Naive thymus-derived CD4-positive, alpha-beta T cell (primary cell): ENCODE results near the gene TRPC3. TPM values are rescaled to one million over a fixed set of nuclear protein-coding genes. Genes with fewer than 3 reads are reported as not detected.

Experiments used
- ATAC-seq: fragments of 150-1000 bp; cut with Tn5 transposase; 2 replicates; pipeline ENCODE4 v1.10.0; 2021; ENCODE audit warnings: mild to moderate bottlenecking, moderate library complexity
- CTCF ChIA-PET: fragments of 350-600 bp; sonication (Branson Sonifier 250); formaldehyde crosslinking; loops from one replicate; lab custom pipeline; 2021; ENCODE audit warnings: antibody characterized with exemption; lab: Charles Lee
- POLR2A ChIA-PET: fragments of 350-600 bp; sonication (Branson Sonifier 250); formaldehyde crosslinking; loops from one replicate; lab custom pipeline; 2021; ENCODE audit warnings: antibody characterized with exemption, inconsistent platforms; lab: Charles Lee
- DNase-seq, 9 donors: peaks; one replicate each; pipeline versions ENCODE4 v3.0.0 to v3.0.0-alpha.2; 2020 to 2022; ENCODE audit warnings: mixed read lengths in 1 of 9
- H3K27ac ChIP-seq: one replicate; pipeline ENCODE4 v1.7.0; 2013; ENCODE audit warnings: mild to moderate bottlenecking, low read depth, low read length, moderate library complexity
- H3K27me3 ChIP-seq, 2 donors: one replicate each; pipeline ENCODE4 v1.7.0; 2013; ENCODE audit warnings: low read length in 2 of 2, mild to moderate bottlenecking in 2 of 2, moderate library complexity in 2 of 2; ENCODE audit not compliant: control insufficient read depth in 2 of 2, insufficient read depth in 2 of 2
- H3K36me3 ChIP-seq, 3 experiments: 1 replicate in 2 of 3; 2 replicates in 1 of 3; pipeline ENCODE4 v1.7.0; 2013; ENCODE audit warnings: low read length in 3 of 3, mild to moderate bottlenecking in 3 of 3, moderate library complexity in 1 of 3; ENCODE audit not compliant: insufficient read depth in 3 of 3, control insufficient read depth in 2 of 3
- H3K4me1 ChIP-seq, 2 donors: one replicate each; pipeline ENCODE4 v1.7.0; 2013; ENCODE audit warnings: low read length in 2 of 2, mild to moderate bottlenecking in 2 of 2, moderate library complexity in 1 of 2; ENCODE audit not compliant: control insufficient read depth in 2 of 2, insufficient read depth in 2 of 2
- H3K4me3 ChIP-seq: 2 replicates; pipeline ENCODE4 v1.7.0; 2013; ENCODE audit warnings: mild to moderate bottlenecking, low read length
- H3K9me3 ChIP-seq, 3 experiments: 1 replicate in 2 of 3; 2 replicates in 1 of 3; pipeline ENCODE4 v1.7.0; 2013; ENCODE audit warnings: low read length in 3 of 3; ENCODE audit not compliant: control insufficient read depth in 2 of 3
- H3K27ac Mint-ChIP-seq, 9 donors: one replicate each; pipeline ENCODE4 v1.8.0; 2020 to 2022; ENCODE audit warnings: mixed read lengths in 9 of 9, mild to moderate bottlenecking in 8 of 9, moderate library complexity in 5 of 9, inconsistent platforms in 2 of 9
- H3K27me3 Mint-ChIP-seq, 5 donors: one replicate each; pipeline ENCODE4 v1.8.0; 2021 to 2022; ENCODE audit warnings: mixed read lengths in 5 of 5, mild to moderate bottlenecking in 1 of 5
- H3K36me3 Mint-ChIP-seq, 5 donors: one replicate each; pipeline ENCODE4 v1.8.0; 2020 to 2022; ENCODE audit warnings: mixed read lengths in 5 of 5, mild to moderate bottlenecking in 3 of 5, inconsistent platforms in 1 of 5
- H3K4me1 Mint-ChIP-seq, 7 donors: one replicate each; pipeline ENCODE4 v1.8.0; 2020 to 2022; ENCODE audit warnings: mixed read lengths in 7 of 7, mild to moderate bottlenecking in 3 of 7, inconsistent platforms in 1 of 7
- H3K4me3 Mint-ChIP-seq, 10 donors: one replicate each; pipeline ENCODE4 v1.8.0; 2020 to 2022; ENCODE audit warnings: mild to moderate bottlenecking in 10 of 10, mixed read lengths in 10 of 10, moderate library complexity in 6 of 10, inconsistent platforms in 2 of 10
- H3K9me3 Mint-ChIP-seq, 11 donors: one replicate each; pipeline ENCODE4 v1.8.0; 2020 to 2022; ENCODE audit warnings: mixed read lengths in 11 of 11, mild to moderate bottlenecking in 4 of 11, inconsistent platforms in 1 of 11, moderate library complexity in 1 of 11
- intact Hi-C, 2 donors: fragments of 100-400 bp; cut with micrococcal nuclease; formaldehyde crosslinking; loops; one replicate each; pipeline ENCODE4 v1.15.1; 2023
- polyA plus RNA-seq, 2 donors: library from polyadenylated mRNA; unstranded; fragments of 300-500 nt; fragmentation: Illumina TruSeq; gene quantifications; one replicate each; pipeline ENCODE4 v1.2.3, GENCODE V29; 2021
- total RNA-seq, 6 experiments: library from RNA in 5 of 6; stranded (reverse) in 5 of 6; gene quantifications; 1 replicate in 5 of 6; 2 replicates in 1 of 6; pipeline ENCODE4 v1.2.3 and lab custom pipeline; 2021 to 2026

The TRPC3 gene
- total and polyA plus RNA-seq, 7 experiments from 2014 or later, result 0.99 TPM; not detected in 6

GRCh38 chr4:121875652-121876051 lies 76.2 kb downstream of the TRPC3 start:
- H3K4me1 Mint-ChIP-seq, result peaks cover 0 to 5% (median 4%) of the 10 kb centered on the region in 7 donors
- CTCF ChIA-PET, result no interaction called here

GRCh38 chr4:121873604-121874003 lies 78.3 kb downstream of the TRPC3 start:
- H3K27ac Mint-ChIP-seq, result no peak overlapping the region
- H3K9me3 Mint-ChIP-seq, result no peaks in the 10 kb centered on the region
- intact Hi-C loops, result loop anchor here in 1 of 2 donors (10.0 kb wide), 1 partner anchor 841 kb away; no protein-coding TSS in a partner anchor
- H3K4me1 Mint-ChIP-seq, result peaks cover 8 to 16% (median 14%) of the 10 kb centered on the region in 7 donors
- no peak overlapping the region for H3K4me3 ChIP-seq
- H3K4me3 Mint-ChIP-seq, result no peak overlapping the region
- peaks cover 0 to 10% of the 10 kb centered on the region in 2 donors for H3K4me1 ChIP-seq
- POLR2A ChIA-PET, result no interaction called here
- ATAC-seq (no peak), DNase-seq (no peak)
- no peaks in the 10 kb centered on the region for H3K36me3 Mint-ChIP-seq
- H3K36me3 ChIP-seq, result peaks cover 0 to 7% (median 0%) of the 10 kb centered on the region in 3 experiments
- no peaks in the 10 kb centered on the region for H3K27me3 ChIP-seq
- peaks cover 13 to 47% (median 23%) of the 10 kb centered on the region in 5 donors for H3K27me3 Mint-ChIP-seq
- H3K27ac ChIP-seq, result no peak overlapping the region
- CTCF ChIA-PET, result no interaction called here
- H3K9me3 ChIP-seq, result no peaks in the 10 kb centered on the region

More at GRCh38 chr4:121875652-121876051, 76.2 kb downstream of the TRPC3 start:
- Mint-ChIP-seq H3K4me3 (no peak overlapping the region), H3K27ac (no peak overlapping the region), H3K36me3 (no peaks in the 10 kb centered on the region), H3K27me3 (peaks cover 26 to 59% (median 31%) of the 10 kb centered on the region in 5 donors), H3K9me3 (no peaks in the 10 kb centered on the region)
- H3K27me3 ChIP-seq, result no peaks in the 10 kb centered on the region
- no peaks in the 10 kb centered on the region for H3K36me3 ChIP-seq
- intact Hi-C loops, result loop anchor here in 1 of 2 donors (10.0 kb wide), 1 partner anchor 839 kb away; no protein-coding TSS in a partner anchor
- no peak for ATAC-seq
- no peaks in the 10 kb centered on the region for H3K9me3 ChIP-seq
- H3K4me3 ChIP-seq, result no peak overlapping the region
- DNase-seq, result no peak
- POLR2A ChIA-PET, result no interaction called here
- no peak overlapping the region for H3K27ac ChIP-seq
- peaks cover 0 to 3% of the 10 kb centered on the region in 2 donors for H3K4me1 ChIP-seq

DNA sequence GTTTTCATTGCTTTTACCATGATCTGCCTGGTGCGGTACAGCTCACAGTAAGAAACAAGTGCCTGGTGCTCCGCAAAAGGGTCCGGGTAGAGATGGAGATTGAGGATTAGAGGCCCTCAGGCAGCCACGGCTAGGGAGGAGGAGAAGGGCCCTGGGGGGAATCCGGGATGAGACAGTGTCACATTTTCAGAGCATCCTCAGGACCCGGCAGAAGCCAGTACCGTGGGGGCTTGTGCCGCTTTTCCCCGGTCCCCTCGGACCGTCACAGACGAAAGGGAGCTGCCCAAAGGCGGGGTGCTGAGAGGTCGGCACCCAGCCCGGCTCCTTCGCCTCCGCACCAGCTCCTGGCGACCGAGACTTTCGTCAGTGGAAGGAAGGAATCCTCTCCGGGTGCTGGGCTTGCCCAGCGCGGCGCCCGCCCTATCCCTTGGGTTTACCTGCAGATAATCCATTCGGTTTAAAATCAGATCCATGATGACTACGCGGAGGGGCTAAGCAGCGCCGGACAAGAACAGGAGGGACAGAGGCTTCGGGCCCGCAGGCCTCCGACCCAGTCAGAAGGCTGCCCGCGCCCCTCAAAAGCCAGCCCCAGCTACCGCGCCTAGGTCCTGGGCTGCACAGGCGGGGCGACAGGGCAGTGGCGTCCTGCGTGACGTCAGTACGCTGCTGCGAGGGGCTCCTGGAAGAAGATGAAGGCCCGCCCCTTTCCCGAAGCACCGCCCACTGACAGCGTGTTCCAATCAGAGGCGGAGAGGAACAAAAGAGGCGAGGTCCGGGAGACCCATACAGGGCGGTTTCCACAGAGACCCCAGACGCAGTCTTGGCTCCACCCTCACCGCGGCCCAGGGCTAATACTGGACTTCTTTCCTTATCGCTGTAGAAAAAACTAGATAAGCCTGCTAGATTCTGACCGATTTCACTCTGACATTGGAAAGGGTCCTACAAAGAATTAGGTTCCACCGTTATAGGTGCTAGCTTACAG lies 81.7 kb downstream of the TRPC3 start, which contains the start of gene BBS7:
BBS7 (minus strand) TSS at position 634 of the 982 bp plus-strand sequence; CDS start at position 473, 161 bp downstream.
- peak; percentile 98 for ATAC-seq
- Mint-ChIP-seq H3K9me3 (no peaks in the 10 kb centered on the region), H3K4me1 (peaks cover 9 to 17% (median 15%) of the 10 kb centered on the region in 7 donors), H3K4me3 (peak within 1 kb of the TSS; percentile 88 to 98 (median 97)), H3K36me3 (peaks cover 3 to 18% (median 17%) of the 10 kb centered on the region in 5 donors), H3K27ac (peak within 1 kb of the TSS; percentile 69 to 95 (median 90)), H3K27me3 (peaks cover 0 to 30% (median 12%) of the 10 kb centered on the region in 5 donors)
- CTCF ChIA-PET, result interaction anchor here (0.6 to 0.9 kb wide), 3 partner anchors 30 to 1037 kb away, joined by 3 to 5 read pairs (median 5); no protein-coding TSS in a partner anchor
- Histone ChIP-seq H3K36me3 (peaks cover 0 to 7% (median 0%) of the 10 kb centered on the region in 3 experiments), H3K9me3 (no peaks in the 10 kb centered on the region), H3K4me3 (peak within 1 kb of the TSS; percentile 99), H3K27ac (peak within 1 kb of the TSS; percentile 77), H3K4me1 (peaks cover 0 to 10% of the 10 kb centered on the region in 2 donors), H3K27me3 (no peaks in the 10 kb centered on the region)
- DNase-seq, result peak; percentile 79 to 93 (median 89)
- POLR2A ChIA-PET, result interaction anchor here (0.9 to 1.9 kb wide), 5 partner anchors 8 to 70 kb away, joined by 3 to 4 read pairs (median 4); partner anchors contain the start of gene EXOSC9
- intact Hi-C loops, result loop anchor here (1.0 to 10.0 kb wide), 11 partner anchors 31 to 1053 kb away; partner anchors contain the start of genes BBS12 (in 2 of the 2), BLTP1 (in 2 of the 2), EXOSC9 (in 2 of the 2) and ANXA5 (in 1 of the 2)

DNA sequence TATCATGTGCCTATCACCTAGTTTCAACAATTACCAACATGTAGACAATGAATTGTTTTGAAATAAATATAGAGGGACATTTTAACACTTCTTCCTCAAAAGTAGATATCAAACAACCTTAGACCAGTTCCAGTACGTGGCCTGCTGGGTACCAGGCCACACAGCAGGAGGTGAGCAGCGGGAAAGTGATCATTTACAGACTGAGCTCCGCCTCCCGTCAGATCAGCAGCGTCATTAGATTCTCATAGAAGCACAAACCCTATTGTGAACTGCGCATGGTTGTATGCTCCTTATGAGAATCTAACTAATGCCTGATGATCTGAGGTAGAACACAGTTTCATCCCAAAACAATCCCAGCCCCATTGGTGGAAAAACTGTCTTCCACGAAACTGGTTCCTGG lies 88.1 kb downstream of the TRPC3 start:
- Mint-ChIP-seq H3K9me3 (no peaks in the 10 kb centered on the region), H3K27me3 (no peaks in the 10 kb centered on the region), H3K27ac (no peak overlapping the region), H3K4me3 (no peak overlapping the region), H3K36me3 (peaks cover 3 to 29% (median 18%) of the 10 kb centered on the region in 5 donors), H3K4me1 (peaks cover 2 to 8% (median 3%) of the 10 kb centered on the region in 7 donors)
- Histone ChIP-seq H3K36me3 (no peaks in the 10 kb centered on the region), H3K4me1 (no peaks in the 10 kb centered on the region), H3K4me3 (no peak overlapping the region), H3K27me3 (no peaks in the 10 kb centered on the region), H3K9me3 (no peaks in the 10 kb centered on the region), H3K27ac (no peak overlapping the region)
- ChIA-PET POLR2A (no interaction called here), CTCF (no interaction called here)
- ATAC-seq (no peak), DNase-seq (no peak)
- intact Hi-C loops, result no loop called here

DNA sequence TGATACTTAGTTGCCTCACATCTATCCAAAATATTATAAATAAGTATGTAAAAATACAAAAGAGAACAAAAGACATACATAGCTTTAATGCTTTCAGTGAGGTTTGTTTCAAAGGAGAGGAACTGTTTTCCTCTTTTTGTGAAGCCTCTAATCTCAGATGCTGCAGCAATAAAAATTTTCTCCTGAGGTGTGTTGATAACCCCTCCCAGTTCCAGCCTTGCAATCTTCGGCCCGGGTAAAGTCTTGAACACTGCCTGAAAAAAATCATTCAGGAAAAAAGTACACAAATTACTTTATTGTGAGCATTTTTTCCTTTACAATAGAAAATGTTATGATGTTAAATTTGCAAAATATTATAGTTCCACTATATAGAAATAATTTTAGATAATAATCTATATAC lies 90.4 kb downstream of the TRPC3 start:
- Histone ChIP-seq H3K4me3 (no peak overlapping the region), H3K4me1 (no peaks in the 10 kb centered on the region), H3K9me3 (no peaks in the 10 kb centered on the region), H3K27me3 (no peaks in the 10 kb centered on the region), H3K27ac (no peak overlapping the region), H3K36me3 (no peaks in the 10 kb centered on the region)
- H3K4me3 Mint-ChIP-seq, result no peak overlapping the region
- ChIA-PET CTCF (no interaction called here), POLR2A (interaction anchor here (1.4 kb wide), 1 partner anchor 34 kb away, joined by 3 read pairs; no protein-coding TSS in a partner anchor)
- intact Hi-C loops, result no loop called here
- peaks cover 0 to 5% (median 0%) of the 10 kb centered on the region in 7 donors for H3K4me1 Mint-ChIP-seq
- H3K36me3 Mint-ChIP-seq, result peaks cover 0 to 32% (median 14%) of the 10 kb centered on the region in 5 donors
- no peaks in the 10 kb centered on the region for H3K9me3 Mint-ChIP-seq
- H3K27me3 Mint-ChIP-seq, result no peaks in the 10 kb centered on the region
- ATAC-seq, result no peak
- no peak for DNase-seq
- H3K27ac Mint-ChIP-seq, result no peak overlapping the region

GRCh38 chr4:121860121-121860520 lies 91.7 kb downstream of the TRPC3 start:
- H3K4me1 ChIP-seq, result no peaks in the 10 kb centered on the region
- POLR2A ChIA-PET, result no interaction called here
- Mint-ChIP-seq H3K4me3 (no peak overlapping the region), H3K27ac (no peak overlapping the region), H3K36me3 (peaks cover 0 to 25% (median 6%) of the 10 kb centered on the region in 5 donors), H3K27me3 (no peaks in the 10 kb centered on the region), H3K9me3 (no peaks in the 10 kb centered on the region), H3K4me1 (peaks cover 0 to 5% (median 0%) of the 10 kb centered on the region in 7 donors)
- CTCF ChIA-PET, result interaction anchor here (0.7 kb wide), 1 partner anchor 10 kb away, joined by 3 read pairs; no protein-coding TSS in a partner anchor
- H3K27ac ChIP-seq, result no peak overlapping the region
- H3K27me3 ChIP-seq, result no peaks in the 10 kb centered on the region
- H3K4me3 ChIP-seq, result no peak overlapping the region
- intact Hi-C loops, result no loop called here
- ATAC-seq (no peak), DNase-seq (no peak)
- no peaks in the 10 kb centered on the region for H3K9me3 ChIP-seq
- H3K36me3 ChIP-seq, result peaks cover 0 to 2% (median 0%) of the 10 kb centered on the region in 3 experiments
